Dedifferentiated amniotic fluid mesenchymal stem cell (primary cell): ENCODE measurements around the gene CDK11A.
"Not testable (repeated sequence)": the region's sequence is repeated elsewhere in the genome, so short reads cannot be mapped to it uniquely, and the experiment has no call there.

Experiments
- DNase-seq: peaks from one replicate; pipeline ENCODE4 v3.0.0-alpha.2; 2016; ENCODE audit errors: extremely low spot score

CDK11A gene

DNA sequence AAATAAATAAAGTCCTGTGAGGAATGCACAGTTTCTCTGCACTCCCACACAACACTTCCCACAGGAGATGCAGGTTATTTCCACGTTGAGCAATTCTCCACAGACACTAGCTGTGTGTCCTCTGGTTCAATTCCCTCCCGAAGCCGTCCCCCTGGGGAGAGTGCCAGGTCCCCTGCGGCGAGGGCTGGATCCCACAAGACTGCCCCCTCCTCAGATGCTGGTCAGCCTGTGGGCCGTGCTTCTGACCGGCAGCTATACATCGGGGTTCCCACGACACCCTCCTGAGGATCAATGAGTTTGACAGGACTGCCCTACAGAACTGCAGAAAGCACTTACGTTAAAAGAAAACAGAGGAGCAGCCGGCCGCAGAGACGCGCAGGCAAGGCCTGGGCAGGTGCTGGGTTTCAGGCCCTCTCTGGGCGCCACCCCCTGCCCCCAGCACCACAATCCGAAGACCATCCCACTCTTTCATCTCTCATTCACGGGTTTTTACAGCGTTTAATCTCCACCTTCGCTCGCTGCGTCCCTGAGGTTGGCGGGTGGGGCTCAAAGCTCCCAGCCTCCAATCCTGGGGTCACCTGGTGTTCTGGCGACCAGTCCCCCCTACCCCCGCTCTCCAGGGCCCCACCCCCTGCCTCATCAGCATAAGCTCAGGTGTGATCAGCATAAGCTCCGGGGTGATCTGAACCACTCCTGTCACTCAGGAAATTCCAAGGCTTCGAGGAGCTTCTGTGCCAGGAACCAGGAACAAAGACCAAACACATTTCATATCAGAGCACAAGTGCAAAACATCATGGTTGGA lies 40.9 kb downstream of the CDK11A start:
- DNase-seq: no peak

DNA sequence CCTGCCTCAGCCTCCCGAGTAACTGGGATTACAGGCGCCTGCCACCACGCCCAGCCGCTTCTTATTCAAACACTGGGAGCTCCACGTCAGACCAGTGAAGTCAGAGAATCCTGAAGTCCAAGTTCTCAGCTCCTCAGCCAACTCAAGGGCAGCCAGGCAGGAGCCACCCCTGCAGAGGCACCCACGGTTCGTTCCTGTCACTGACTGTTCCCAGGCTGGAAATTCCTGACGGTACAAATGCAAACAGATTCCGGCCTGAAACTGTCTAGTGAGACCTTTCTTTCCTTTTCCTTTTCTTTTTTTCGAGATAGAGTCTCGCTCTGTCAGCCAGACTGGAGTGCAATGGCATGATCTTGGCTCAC lies 43.3 kb downstream of the CDK11A start:
- no peak for DNase-seq

DNA sequence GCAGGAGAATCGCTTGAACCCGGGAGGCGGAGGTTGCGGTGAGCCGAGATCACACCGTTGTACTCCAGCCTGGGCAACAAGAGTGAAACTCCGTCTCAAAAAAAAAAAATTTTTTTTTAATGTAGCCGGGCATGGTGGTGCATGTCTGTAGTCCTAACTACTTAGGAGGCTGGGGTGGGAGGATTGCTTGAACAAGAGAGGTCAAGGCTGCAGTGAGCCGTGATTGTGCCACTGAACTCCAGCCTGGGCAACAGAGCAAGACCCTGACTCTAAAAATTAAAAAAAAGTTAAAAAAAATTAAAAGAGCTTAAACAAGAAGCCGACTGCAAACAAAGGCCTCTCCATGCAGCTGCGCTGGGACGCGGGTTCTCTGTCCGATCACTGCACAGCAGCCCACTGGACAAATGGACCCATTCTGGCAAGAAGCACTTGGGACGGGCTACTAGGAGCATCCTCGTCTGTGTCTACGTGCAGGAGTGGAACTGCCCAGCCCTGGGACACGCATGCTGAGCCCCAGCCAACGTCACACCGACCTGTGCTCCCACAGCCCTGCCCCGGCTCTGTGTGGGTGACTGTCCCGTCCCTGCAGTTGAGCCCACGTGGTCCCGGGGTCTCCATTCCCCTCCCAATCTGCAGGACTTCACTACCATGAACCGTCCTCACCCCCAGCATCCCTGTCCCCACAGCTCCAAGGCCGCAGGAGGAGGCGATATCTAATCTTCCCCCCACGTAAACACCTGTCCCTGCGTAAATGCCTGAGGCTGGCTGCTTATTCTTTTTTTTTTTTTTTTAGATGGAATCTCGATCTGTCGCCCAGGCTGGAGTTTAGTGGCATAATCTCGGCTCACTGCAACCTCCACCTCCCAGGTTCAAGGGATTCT lies 43.9 kb downstream of the CDK11A start:
- DNase-seq: no peak

DNA sequence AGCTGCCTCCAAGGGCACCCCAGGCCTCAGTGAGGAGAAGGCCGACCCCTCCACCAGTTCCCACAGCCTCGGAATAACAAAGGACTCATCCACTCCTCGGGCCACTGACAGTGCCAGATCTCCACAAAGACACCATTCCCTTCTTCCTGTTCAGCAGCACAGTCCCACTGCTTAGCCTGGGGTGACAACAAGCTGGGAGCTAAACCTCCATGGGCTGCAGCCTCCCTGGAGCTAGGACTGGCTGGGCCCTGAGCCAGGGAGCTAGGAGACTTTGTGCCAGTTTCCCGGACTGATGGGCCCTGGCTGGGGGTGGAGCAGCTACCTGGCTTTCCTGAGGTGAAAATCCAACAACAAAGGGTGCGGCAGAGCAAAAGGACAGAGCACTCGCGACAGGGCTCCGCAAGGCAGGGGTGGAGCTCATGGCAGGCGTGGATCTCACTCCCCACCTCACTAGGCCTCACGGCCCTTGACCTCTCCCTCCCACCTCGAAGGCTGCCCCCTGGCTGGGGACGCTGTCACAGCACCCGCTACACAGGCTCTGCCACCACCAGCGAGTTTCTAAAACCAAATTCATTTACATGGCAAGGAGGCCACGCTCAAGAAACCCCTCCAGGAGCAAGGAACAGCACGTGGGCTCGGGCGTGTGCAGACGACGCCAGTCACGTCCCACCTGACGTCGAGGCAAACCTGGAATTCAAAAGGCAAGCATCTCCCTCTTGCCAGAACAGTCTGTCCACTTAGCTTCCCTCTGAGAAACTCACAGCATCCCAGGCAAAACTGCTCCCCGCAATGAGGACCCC lies 45.4 kb downstream of the CDK11A start:
- DNase-seq: no peak

DNA sequence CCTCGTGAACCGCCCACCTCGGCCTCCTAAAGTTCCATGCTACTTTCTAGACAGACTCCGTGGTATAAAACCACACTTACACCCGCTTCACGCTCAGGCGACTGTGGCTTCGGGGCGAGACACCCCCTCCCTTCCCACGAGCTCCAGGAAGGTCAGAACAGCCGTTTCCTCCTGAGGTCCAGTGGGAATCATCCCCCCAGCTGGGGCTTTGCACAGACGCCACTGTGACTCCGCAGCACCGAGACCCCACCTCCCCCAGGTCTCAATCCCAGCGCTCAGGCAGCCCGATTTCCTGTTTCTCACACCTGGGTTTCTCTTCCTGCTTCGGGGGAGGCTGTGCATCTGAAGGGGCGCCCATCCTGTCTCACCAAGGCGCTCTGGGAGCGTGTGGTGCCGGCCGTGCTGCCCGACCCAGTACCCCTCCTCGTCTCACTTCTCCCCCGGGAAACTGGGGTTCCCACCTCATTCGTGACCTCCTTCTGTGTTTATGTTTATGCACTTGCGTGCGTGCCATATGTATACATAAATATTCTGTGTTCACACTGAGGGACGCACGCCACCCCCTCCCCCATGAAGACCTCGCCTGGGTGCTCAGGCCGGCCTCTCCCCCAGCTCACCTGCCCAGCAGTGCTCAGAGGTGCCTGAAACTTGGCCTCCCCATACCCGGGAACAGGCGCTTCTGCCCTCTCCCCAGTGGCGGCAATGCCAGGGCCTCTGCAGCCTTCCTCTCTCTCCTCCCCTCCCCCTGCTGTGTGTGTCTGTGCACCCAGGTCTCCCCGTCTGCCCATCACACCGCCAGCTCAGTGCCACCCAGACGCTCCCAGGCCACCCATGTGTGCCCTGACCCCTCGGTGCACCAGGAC lies 46.2 kb downstream of the CDK11A start:
- DNase-seq: no peak

DNA sequence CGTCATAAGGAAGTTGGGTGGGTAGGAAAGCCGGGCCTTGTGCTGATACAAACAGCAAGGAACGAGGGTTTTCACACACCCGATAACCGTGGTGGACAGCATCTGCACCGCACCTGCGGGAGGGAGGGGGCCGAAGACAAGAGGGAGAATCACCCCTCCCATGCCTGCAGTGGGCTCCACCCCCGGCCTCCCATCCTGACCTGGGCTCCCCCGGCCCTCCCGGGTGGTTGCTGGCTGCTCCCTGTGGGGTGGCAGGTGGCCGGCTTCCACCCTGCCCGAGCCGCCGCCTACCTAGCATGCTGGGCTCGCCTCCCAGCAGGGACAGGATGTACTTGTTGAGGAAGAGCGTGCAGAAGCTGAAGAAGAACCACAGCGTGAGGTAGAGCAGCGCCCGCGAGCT lies 48.1 kb downstream of the CDK11A start:
- DNase-seq: not testable (repeated sequence)

DNA sequence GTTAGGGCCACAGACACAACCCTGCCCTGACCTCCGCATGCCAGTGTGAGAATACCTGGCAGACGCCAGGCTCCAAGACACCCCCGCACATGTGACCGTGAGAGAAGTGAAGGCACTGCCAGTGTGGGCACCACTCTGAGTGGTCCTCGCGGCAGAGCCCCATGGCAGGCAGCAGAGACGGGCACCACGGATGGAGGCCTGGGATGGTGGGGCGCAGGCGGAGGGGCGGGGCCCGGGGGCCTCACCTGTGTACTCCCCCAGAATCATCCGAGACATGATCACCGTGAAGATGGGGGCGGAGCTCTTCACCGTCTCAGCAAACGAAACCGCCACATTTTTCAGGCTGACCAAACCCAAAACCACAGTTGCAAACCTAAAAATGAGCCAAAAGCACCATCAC lies 48.9 kb downstream of the CDK11A start:
- DNase-seq: not testable (repeated sequence)

DNA sequence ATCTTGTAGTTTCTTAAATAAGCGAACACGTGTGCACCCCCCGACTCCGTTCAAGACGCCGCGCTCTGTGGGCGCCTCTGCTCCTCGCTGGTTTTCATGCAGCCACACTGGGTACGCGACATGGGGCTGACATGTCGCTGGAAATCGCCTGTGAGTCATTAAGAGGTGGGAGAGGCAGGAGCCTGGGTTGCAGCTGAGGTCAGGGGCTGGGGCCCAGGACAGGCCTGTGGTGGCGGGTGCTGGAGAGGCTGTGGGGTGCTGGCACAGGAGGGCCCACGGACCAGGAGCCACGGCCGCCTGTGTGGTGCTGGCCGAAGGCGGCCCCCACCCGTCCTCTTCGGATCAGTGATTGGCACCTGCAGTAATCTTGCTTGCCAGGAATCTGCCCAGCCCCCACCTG lies 49.4 kb downstream of the CDK11A start:
- DNase-seq: not testable (repeated sequence)

DNA sequence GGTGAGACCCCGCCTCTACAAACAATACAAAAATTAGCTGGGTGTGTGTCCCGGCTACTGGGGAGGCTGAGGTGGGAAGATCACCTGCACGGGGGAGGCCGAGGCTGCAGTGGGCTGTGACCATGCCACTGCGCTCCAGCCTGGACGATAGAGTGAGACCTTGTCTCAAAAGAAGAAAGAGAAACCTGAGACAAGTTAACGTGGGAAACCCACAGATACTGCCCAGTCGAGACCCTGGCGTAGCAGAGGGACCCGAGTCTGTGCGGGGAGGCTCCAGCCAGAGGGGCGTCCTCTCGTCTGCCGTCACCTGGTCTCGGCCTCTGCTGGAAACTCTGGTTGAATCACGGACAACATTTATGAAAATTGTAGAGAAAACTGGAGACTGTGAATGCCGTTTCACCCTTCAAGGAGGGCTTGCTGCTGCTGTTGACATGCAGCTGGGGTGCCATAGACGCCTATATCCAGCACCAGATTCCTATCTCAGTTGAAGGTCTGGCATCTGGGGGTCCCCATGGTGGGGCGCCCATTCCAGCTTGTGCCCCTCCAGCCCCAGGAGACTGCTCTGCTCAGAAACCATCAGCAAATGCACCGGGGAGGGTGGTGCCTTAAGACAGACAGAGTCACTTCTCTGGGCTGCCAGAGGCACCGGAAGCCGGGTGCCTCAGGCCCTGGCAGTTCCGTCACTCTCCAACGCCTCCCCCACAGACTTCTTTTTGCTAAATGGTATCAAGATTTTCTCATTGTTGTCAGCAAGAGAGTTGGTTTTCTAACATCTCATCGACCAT lies 51.8 kb downstream of the CDK11A start:
- no peak for DNase-seq

DNA sequence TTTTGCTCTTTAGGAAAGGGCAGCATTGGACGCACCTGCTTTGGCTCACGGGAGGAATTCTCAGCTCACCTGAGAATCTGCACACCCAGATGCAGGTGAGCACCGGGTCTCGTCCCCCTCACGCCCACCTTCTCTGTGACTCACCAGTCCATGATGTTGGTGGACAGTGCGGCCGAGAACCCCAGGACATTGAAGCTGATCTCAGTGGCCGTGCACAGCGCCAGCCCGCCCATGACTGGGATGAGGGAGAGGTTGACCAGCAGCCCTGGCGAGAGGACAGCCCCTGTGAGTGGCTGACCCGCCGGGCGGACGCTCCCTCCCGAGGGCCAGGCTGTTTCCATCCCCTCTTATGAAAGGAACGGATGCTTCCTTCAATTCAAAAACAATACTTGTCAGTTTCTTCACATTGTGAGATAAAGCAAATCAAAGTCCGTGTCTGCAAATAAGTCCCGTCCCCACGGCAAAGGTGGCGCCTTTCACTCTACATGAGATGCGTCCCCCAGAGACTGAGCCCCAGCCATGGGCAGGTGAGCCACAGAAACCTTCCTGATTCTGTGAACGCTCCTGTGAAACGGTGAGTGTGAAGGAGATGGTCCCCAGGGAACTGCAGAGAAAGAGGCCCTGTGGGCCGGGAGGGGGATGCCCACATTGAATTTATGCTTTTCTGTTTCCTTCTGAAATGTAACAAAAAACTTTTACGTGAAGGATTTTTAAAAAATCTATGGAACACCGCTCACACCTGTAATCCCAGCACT lies 52.6 kb downstream of the CDK11A start:
- DNase-seq: no peak

DNA sequence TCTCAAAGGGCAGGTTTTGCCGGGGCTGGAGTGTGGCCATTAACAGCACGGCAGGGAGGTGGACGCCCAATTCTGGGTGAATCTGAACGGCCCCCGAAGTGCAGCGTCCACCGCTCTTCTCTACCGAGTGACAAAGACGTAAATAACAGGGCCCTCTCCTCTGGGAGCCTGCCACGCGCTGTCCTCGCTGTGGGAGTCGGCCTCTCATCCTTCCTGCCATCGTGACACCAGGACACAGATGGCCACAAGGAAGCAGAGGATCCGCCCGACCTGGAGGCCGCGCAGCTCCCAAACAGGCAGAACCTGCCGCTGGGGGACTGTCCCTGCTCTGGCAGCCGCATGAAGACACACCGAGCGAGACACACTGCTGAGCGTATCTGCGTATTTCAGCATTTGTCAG lies 53.3 kb downstream of the CDK11A start:
- no peak for DNase-seq

DNA sequence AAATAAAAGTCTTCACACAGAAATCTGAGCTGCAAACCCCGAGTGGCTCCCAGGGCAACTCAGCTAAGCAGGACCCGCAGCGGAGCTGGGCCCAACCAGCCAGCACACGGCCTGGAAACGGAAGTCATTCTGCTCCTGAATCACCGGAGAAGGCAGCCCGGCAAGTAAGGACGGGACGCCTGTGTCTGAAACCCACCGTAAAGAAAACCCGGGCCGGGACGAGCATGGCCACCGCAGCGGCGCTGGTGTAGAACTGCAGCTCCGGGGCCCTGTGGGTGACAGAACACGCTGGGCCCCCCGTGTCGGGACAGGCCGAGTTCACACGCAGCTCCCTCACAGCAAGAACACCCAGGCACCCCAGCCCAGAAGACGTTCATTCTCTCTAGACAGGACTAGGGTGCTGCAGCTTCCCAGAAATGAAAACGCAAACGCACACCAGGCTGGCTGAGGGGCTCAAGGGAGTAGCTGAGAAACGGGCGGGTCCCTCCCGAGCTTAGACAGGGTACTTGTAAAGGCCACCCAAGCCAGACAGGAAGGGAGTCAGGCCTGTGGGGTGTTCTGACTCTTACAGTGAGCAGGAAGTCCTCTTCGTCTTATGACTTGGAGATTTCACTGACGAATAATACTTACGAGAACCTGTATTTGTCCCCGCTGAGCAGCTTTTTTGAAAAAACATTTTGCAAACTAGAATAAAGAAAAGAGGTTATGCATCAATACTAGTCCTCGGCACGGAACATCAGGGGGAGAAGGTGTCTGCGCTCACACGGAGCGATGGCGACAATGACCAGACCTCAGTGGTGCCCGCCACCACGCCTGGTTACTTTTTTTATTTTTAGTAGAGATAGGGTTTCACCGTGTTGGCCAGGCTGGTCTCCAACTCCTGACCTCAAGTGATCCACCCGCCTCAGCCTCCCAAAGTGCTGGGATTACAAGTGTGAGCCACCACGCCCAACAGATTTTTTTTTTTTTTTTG lies 54.4 kb downstream of the CDK11A start:
- no peak for DNase-seq

DNA sequence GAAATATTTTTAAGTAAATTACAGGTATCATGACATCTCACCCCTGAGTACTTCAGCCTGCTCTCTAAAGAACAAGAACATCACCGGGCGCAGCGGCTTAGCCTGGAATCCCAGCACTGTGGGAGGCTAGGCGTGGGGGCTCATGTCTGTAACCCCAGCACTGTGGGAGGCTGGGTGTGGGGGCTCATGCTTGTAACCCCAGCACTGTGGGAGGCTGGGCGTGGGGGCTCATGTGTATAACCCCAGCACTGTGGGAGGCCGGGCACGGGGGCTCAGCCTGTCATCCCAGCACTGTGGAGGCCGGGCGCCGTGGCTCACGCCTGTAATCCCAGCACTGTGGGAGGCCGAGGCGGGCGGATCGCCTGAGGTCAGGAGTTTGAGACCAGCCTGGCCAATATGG lies 57.6 kb downstream of the CDK11A start:
- DNase-seq: no peak

DNA sequence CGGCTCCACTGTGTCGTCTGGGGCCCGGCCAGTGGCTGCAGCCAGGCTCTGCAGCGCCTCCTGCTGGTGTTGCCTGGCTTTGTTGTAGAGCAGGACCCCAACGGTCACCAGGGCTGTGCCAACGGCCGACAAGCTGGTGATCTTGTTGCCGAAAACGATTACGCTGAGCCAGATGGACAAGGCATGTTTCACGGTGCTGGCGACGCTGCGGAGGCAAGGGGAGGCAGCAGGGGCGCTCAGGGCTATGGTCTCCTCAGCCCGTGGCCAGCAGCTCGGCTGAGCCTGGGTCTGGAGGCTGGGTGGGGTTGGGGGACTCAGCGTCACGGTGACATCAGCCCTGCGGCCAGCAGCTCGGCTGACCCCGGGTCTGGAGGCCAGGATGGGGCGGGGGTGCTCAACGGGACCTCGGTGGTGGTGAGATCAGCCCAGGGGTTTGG lies 58.3 kb downstream of the CDK11A start:
- DNase-seq: no peak

DNA sequence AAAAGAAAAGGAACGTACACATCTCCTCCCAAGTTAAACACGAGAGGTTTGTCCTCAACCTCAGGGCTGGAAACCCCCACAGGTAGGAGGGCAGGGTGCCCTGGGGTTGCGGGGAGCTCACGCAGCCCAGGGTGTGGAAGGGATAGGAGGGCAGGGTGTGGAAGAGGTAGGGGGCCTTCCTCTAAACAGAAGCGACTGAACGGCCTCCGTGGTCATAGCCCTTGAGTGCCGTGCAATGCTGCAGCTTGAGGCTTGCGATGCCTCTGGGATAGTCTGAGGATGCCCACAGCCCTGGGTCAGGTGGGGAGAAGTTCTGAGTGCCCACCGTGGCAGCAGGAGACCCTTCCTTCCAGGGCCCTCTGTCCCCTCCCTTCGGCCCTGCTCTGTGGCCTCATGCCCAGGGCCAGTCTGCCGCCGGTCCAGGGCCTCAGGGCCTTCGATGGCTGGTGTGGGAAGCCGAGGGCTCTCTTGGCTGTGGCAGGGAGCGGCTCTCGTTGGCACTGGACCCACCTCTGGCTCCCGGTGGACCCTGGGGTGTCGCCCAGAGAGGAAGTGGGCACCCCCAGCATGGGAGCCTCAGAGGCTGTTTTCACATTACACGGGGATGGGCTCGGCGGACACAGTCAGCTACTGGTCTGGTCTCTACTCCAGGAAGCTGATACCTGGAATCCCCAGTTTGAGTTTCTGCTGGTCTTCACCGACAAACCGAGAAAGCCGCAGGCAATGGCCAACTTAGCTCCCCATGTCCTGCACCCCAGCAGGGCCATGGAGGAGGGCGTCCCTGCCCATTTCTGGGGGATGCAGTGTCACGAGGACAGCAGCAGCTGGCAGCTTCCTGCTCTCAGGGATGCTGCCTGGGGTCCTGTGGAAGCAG lies 59.0 kb downstream of the CDK11A start:
- no peak for DNase-seq

DNA sequence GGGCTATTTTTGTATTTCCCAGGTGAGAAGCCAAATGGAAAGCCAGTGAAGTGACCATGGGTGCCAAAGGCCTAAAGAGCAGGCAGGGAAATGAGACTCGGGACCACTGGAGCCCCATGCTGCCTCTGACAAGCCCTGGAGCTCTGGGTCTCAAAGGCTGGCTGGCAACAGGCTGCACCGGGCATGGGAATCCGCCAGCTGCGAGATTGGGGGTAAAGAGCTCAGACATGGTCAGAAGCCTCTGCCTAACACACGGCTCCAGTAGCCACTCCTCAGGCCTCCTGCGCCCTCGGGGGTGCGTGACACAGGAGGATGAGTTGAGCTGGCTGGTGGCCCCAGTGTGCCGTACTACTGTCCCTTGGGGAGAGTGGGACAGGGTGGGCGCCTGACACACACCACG lies 59.8 kb downstream of the CDK11A start:
- not testable (repeated sequence) for DNase-seq

DNA sequence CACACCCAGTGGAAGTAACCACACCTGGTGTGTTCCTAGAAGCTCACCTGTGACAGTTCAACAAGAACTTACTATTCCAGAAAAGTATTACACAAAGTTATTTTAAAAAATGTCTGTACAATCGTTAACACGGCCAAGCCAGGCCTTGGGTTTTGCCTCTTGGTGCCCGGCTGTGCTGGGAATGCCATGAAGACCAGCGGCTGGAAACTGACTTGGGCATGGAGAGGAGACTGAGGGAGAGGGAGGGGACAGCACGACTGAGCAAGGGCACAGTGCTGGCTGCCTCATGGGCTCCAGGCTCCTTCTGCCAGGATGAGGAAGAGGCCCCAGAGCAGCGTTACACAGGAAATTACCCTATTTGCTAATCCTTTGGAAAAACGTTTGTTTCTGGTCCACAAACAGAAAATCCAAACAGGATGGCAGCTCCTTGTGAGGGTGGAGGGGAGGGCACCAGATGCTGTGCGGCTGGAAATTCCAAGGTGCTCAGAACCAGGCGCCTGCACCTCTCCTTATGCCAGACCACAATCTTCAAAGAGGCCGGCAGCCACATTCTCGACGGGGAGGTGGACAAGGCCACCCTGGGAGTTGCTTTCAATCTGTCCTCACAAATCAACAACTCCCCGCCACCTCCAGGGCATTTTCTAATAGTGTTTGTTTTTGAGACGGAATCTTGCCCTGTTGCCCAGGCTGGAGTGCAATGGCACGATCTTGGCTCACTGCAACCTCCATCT lies 61.2 kb downstream of the CDK11A start:
- DNase-seq: not testable (repeated sequence)
